NOMO-1 (cell line): Measurements from ENCODE around the gene BMPR2.
"Not testable (repeated sequence)": the region's sequence is repeated elsewhere in the genome, so short reads cannot be mapped to it uniquely, and the experiment has no call there.

Experiments
- DNase-seq, 2 experiments: peaks; one replicate each; lab custom pipeline; 2025; ENCODE audit not compliant: unreplicated experiment in 2 of 2; lab: John Stamatoyannopoulos, UW

The BMPR2 gene

DNA sequence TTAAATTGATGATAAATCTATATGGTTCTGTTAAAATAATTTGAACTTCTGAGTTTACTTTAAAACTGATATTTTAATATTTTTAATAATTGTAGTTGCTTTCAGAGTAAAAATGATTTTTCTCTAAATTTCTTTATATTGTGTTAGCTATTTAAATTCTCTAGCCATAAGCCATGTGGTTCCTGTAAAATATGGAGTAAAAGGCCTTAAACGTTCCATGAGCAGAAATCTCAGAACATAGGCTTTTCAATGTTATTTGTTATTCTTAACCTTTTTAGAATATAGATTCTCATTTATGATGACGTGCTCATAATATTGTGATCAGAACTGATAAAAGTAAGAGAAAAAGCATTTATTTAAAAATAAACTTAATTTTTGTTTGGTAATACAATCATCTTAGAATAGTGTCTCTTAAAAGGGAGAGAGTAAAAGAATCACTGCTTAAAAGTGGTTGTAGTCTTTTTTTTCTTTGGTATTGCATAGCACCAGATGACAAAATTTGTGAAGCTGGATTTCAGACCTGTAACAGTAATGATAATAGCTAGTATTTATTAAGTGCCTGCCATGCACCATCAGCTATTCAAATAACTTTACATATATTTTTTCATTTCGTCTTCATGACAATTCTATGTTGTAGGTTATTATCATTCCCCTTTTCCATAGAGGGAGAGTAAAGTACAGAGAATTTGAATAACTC, 2.7 kb downstream of the BMPR2 start:
- DNase-seq = no peak

DNA sequence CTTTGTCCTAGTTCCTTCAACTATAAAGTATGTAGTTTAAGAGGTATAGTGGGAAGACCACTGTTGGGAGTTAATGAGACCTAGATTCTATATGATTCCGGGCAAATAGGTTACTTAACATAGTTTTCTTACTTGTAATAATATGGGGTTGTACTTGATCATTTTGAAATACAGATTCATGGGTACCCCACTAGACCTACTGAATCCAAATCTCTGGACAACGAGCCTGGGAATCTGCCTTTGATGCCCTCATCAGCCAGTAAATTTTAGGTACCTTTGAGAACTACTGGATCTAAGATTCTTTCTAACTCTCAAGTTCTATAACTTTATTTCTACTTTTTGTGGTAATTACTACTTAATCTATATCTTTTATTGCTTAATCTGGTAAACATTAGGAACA, 6.6 kb downstream of the BMPR2 start:
- no peak for DNase-seq

DNA sequence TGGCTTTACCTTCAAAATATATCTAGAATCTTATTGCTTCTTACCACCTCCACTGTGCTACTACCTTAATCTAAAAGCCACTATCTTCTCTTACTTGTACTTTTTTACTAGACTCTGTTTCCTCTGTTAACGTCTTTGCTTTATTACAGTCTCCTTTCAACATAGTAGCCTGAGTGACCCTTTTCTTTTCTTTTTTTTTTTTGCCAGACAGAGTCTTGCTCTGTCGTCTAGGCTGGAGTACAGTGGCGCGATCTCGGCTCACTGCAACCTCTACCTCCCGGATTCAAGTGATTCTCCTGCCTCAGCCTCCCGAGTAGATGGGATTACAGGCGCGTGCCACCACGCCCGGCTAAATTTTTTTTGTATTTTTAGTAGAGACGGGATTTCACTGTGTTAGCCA, 10.4 kb downstream of the BMPR2 start:
- not testable (repeated sequence) for DNase-seq

DNA sequence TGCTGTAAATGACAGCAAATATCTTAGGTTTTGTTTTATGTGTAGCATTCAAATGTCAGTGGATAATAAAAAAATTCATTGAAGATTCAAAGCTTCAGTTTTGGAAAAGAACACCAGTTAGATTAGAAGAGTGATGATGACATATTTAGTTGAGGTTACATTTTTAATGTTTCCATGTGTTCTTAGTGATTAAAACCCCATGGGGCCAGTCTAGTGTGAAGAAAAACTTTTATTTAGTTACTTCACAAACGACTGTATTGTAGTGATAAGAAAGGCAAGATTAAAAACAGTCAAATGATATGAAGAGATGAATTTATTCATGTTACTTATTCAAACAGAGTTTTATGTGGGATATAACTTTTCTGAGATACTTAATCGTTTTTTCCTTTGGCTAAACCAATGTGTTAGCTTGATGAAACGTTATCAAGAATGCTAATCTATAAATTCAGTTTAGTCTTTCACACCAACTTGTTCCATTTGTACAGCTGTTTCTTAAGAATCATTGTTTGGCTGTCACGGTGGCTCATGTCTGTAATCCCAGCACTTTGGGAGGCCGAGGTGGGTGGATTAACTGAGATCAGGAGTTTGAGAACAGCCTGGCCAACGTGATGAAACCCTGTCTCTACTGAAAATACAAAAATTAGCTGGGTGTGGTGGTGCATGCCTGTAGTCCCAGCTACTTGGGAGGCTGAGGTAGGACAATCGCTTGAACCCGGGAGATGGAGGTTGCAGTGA, 11.6 kb downstream of the BMPR2 start:
- no peak for DNase-seq

DNA sequence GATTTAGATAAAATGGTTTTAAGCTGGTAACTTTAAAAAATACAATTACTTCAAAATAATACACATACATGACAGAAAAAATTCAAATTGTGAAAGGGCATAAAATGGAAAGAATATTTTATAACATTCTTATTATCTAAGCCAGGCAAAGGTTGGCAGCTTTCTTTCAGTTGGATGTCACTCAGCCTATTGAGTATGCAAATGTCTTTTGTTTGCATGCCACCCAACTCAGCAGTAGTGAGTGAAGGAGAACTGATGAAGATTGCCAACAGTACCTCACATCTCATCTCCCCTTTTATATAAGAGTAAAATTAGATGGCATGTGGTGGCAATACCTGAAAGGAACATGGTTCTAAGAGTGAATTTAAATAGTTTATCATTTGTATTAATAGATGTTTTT, 24.8 kb downstream of the BMPR2 start:
- no peak for DNase-seq

DNA sequence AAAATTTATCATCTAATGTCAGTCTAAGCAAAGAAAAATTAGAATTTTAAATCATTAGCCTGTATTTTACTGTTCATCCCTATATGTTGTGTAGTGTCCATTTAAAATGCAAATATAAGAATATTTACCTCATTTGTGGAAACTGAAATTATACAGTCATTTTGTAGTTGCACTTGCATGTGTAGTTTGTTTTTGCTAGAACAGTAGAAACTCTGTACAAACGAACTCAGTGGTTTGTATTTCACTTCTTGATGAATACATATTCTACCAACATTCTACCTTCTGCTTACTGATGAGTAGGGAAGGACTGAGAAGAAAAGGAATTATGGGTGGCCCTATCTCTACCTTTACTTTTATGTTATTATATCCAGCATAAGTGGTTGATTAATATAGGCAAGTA, 29.7 kb downstream of the BMPR2 start:
- no peak for DNase-seq

DNA sequence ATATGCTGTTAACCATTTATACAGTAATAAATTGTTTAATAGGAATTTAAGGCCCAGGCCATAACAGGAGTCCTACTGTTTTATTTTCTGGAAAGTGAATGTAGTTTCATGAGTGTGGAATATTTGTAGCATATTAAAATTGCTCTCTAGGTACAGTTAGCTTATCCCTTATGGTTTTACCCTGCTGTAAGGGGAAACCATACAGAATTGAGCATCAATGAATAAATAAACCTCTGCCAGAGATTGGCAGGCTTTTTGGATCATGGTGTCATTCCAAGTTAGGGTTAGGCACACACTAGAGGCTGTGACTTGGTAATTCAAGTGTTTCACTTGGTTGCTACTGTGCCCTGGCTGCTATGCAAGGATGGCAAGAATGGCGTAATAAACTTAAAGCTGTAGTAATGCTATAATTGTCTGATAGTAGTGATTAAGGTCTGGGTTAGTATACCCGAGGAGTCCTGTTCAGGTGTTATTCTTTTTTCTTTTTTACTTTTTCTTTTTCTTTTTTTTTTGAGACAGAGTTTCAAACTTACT, 30.4 kb downstream of the BMPR2 start:
- DNase-seq = no peak

DNA sequence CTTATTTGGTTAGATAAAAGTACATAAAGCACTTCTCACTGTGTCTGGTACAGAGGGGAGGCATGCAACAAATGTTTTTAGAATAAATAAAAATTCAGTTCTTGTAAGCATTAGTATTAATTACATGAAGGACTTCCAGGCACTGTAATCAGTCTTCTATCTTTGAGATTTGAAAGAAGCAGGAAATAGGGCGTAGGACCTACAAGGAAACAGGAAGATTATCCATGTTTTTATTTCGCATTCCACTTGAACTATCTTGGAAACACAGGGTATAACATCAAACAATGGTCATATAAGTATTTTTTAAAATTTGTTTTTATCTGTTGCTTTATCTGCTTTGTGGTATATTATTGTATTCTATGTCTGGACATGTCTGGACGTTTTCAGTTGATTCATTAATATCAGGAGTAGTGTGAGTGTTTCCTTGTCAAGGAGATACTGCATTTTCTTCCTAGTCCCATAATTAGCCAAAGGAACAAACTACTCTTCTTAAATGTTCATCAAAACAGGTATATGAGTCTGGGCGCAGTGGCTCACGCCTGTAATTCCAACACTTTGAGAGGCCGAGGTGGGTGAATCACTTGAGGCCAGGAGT, 32.5 kb downstream of the BMPR2 start:
- DNase-seq = no peak

DNA sequence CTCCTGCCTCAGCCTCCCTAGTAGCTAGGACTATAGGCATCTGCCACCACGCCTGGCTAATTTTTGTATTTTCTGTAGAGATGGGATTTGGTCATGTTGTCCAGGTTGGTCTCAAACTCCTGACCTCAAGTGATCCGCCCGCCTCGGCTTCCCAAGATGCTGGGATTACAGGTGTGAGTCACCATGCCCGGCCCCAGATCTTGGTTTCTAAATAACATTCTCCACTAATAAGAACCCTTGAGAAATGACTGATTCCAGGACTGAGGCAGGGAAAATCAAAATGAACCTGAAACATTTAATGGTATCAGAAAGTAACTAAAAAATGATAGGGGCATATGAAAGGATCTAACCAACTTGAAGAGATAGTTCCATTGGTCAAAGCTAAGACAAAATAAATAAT, 34.0 kb downstream of the BMPR2 start:
- DNase-seq = no peak

DNA sequence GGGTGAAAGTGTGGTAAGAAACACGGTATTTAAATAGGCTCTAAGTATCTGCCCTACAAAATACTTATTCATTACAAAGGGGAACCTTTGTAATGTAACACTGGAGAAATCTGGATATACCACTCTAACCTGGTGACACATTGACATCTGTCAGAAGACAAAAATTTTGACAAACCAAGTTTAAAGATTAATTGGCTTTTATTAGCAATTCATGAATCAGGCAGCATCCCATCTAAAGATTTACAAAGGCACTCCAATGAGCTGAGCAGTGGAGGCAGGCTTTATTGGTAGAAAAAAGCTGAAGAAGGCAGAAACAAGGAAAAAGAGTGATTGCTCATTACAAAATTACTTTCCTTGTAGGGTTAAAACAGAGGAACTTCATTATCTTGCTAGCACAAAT, 35.0 kb downstream of the BMPR2 start:
- DNase-seq = no peak

DNA sequence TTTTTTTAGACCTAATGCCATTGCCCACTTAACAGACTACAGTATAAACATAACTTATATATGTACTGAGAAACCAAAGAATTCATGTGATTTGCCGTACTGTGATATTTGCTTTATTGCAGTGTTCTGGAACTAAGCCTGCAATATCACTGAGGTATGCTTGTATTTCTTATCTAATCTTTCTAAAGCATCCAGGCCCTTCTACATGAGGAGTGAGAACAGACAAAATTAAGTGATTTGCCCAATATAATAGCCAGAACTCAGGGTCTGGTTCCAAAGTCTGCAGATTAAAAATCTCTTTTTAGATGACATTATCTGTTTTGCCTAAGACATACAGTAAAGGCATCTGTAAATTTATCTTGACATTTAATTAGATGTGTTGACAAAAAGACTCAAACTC, 41.9 kb downstream of the BMPR2 start:
- no peak for DNase-seq

DNA sequence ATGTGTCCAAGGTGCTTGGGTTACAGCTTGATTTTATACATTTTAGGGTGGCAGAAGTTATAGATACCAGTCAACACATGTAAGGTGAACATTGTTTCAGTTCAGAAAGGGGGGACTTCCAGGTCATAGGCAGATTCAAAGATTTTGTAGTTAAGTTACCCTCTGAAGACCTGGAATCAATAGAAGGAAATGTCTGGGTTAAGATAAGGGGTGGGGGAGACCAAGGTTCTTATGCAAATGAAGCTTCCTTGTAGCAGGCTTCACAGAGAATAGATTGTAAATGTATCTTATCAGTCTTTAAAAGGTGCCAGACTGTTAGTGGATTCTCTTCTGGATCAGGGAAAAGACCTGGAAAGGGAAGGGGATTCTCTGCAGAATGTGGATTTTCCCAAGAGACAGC, 42.4 kb downstream of the BMPR2 start:
- no peak for DNase-seq

DNA sequence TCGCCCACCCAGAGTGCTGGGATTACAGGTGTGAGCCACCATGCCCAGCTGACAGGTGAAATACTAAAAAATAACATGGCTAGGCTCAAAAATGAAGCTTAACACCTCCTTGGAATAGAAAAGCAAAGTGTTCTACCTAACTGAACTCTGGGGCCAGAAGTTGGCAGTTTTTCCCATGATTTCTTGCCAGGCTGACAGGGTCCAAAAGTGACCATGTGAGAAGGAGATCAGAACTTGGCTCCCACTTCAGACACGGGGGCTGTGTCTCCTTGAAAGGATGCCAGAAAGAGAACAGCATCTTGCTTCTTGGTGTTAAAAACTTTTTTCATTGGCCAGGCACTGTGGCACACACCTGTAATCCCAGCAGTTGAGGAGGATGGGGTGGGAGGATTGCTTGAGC, 47.0 kb downstream of the BMPR2 start:
- DNase-seq = no peak

DNA sequence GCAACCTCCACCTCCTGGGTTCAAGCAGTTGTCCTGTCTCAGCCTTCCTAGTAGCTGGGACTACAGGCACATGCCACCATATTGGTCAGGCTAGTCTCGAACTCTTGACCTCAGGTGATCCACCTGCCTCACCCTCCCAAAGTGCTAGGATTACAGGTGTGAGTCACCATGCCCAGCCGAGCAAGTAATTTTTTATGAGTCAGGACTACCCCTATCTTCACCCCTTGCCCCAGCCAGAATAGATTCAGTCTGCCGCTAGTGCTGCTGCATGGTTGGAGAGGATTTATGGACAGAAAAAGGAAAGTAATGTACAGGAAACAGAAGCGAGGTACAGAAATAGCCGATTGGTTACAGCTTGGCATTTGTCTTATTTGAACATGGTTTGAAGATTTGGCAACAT, 48.9 kb downstream of the BMPR2 start:
- DNase-seq = no peak

DNA sequence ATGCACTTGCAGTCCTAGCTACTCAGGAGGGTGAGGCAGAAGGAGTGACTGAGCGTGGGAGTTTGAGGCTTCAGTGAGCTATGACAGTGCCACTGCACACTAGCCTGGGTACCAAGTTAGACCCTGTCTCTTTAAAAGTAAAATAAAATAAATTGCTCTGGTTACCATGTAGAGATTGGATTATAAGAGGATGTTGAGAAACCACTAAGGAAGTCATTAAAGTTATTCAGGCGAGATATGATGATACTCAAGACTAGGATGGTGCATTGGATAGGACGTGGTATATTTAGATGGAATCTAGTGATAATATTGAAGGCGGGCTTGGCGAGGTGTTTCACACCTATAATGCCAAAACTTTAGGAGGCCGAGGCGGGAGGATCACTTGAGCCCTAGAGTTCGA, 50.6 kb downstream of the BMPR2 start:
- no peak for DNase-seq

DNA sequence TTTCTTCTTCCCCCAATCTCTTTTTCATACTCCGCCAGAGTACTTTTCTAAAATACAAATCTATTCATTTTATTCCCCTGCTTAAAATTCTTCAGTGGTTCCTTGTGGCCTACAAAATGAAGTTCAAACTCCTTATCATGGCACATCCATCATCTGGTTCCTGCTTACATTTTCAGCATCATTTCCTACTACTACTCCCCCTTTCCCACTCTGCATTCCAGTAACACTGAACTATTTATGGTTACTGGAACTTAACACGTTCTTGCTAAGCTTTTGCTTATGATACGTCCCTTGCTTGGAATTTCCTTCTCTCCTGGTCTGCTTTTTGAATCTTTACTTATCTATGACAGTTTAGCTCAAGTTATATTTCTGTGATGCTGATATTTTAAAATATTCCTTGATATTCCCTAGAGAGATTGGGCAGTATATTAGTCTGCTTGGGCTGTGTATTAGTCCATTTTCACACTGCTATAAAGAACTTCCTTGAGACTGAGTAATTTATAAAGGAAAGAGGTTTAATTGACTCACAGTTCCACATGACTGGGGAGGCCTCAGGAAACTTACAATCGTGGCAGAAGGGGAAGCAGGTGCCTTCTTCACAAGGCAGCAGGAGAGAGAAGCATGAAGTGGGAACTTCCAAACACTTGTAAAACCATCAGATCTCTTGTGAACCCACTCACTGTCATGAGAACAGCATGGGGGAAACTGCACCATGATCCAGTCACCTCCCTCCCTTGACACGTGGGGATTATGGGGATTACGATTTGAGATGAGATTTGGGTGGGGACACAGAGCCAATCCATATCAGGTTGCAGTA, 53.2 kb downstream of the BMPR2 start:
- DNase-seq = no peak

DNA sequence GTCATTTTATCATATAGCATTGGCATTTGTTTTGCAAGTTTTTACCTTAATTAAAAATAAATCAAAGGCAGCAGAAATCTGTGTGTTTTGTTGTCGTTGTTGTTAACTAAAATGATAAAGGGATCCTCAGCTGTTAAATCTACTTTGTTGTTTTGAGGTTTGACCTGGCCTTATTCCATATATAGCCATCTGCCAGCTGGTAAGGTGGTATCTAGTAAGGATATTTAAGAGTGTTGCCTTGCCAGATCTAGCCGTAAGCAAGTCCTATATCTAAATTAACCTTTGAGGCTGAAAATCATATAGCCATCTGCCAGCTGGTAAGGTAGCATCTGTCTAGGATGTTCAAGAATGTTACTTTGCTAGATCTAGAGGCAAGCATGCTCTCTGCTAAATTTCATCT, 56.6 kb downstream of the BMPR2 start:
- no peak for DNase-seq

DNA sequence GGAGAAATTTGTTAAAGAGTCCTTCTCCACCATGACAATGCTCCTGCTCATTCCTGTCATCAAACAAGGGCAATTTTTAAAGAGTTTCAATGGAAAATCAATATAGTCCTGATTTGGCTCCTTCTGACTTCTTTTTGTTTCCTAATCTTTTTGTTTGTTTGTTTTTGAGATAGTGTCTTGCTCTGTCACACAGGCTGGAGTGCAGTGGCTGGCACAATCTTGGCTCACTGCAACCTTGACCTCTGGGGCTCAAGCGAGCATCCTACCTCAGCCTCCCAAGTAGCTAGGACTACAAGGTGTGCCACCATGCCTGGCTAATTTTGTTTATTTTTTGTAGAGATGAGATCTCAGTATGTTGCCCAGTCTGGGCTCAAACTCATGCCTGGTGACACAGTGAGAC, 58.3 kb downstream of the BMPR2 start:
- no peak for DNase-seq

DNA sequence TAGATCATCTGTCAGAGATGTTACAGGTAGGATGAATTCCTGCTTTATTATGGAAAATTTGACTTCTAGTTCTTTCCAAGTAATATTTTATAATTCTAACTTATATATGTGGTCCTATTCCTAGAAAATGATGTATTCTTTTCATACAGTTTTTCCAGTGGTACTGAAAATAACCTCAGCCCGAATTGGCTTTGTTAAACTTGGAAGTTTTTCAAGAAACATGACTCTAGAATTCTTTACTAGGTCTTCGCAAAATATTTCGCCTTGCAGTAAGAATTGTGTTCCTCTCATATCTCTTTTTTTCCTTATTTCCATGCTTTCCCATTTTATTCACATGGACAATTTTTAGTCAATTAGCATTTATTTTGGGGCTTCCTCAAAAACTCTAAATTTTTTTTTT, 60.5 kb downstream of the BMPR2 start:
- no peak for DNase-seq

DNA sequence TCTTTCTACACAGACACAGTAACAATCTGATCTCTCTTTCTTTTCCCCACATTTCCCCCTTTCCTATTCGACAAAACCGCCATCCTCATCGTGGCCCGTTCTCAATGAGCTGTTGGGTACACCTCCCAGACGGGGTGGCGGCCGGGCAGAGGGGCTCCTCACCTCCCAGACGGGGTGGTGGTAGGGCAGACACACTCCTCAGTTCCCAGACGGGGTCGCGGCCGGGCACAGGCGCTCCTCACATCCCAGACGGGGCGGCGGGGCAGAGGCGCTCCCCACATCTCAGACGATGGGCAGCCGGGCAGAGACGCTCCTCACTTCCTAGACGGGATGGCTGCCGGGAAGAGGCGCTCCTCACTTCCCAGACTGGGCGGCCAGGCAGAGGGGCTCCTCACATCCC, 64.0 kb downstream of the BMPR2 start:
- not testable (repeated sequence) for DNase-seq

DNA sequence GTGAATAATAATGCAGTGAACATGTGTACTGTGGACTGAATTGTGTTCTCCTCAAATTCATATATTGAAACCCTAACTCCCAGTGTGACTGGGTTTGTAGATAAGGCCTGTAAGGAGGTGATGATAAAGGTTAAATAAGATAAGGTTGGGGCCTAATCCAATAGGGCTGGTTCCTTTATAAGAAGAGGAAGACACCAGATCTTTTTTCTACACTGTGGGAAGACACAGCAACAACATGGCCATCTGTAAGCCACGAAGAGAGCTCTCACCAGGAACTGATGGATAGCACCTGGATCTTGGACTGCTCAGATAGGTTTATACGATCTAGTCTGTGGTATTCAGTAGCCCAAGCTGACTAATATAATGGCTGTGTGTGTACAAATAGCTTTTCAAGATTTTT, 66.8 kb downstream of the BMPR2 start:
- DNase-seq = no peak
